ENCODE data around the gene PVALB.

The PVALB gene

DNA sequence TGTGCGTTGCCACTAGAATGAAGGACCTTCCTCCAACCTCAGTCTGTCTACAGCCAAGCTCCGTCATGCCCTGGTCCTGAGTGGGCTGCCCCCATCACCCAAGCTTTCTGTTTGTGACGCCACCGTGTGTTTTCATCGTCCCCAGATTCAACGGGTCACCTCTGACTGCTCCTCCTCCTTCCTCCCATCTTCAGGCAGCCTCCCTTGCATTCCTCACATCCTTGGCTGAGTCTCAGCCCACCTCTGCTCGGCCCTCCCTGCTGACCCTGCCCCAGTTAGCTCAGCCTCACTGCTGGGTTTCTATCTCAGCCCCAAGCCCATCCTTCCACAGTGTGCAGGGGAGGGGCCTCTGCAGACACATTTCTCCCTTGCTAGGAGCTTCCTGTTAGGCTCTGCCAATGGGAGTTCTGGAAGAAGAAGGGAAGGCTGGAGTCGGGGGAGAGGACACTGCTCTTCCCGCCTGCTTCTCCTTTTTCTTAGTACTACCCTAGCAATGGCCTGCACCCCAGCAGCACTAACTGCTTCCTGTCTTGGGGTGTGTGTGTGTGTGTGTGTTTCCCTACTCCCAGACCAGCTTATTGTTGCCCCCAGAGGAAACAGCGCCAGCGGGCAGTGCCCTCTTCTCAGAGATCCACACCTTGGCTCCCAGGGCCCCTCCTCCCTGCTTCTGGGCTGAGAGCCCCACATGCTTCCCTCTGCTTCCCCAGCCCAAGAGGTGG, 46.2 kb downstream of the PVALB start:
- no peak for DNase-seq

DNA sequence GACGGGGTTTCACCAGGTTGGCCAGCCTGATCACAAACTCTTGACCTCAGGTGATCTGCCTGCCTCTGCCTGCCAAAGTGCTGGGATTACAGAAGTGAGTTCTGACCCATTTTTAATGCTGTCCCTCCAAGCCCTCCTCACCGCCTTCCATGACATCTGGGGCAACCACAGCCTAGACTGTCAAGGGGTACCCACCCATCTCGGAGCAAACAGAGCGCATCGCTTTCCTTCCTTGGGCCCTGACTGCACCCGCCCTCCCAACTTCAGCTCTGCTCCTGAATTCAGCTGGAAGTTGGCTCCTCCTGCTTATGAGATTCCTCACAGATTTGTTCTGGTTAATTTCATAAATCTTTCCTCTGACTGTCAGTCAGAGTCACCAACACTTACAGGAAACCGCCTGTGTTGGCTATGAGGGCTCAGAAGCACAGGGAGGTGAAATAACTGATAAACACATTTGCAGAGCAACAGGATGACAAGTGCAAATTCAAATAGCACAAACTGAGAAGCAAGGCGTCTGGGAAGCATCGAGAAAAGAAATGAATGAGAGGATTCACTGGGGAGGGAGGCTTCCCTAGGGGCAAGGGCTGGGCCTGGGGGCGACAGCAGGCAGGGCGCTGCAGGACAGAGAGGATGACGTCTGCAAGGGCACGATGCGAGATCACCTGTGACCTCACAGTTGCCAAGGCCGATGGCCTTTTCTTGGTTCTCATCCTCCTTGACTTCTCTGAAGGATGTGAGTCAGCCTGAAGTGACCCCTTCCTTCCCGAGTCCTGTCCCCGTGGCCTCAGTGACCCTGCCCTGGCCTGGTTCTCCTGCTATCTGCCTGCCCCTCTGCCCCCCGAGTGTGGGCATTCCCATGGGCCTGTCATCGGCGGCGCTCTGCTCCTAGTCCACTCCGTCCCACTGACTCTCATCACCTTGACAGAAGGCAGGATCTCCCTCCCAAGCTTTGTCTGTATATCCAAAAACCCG, 47.0 kb downstream of the PVALB start:
- DNase-seq = no peak

- no peak for DNase-seq
These were observed 48.2 kb downstream of the PVALB start for GRCh38 chr22:36768616-36769015.

DNA sequence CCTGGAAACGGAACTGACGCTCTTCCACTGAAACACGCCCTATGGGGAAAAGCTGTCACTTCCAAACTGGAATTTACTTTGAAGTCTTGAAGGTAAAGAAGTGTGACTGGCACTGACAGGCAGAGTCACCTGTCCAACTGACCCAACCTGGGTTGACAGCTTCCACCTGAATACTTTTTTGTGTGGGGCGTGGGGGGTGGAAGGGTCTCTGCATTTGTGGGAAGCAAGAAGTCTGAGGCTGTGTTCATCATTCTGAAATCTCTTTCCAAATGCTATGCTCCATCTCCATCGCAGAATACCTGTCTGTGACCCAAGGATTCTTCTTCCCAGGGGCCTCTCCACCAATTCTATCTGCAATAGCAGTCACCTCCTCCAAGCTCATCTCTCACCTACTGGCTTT, 48.7 kb downstream of the PVALB start:
- DNase-seq = no peak

- DNase-seq = no peak
These were observed 49.6 kb downstream of the PVALB start for GRCh38 chr22:36767035-36767775.

DNA sequence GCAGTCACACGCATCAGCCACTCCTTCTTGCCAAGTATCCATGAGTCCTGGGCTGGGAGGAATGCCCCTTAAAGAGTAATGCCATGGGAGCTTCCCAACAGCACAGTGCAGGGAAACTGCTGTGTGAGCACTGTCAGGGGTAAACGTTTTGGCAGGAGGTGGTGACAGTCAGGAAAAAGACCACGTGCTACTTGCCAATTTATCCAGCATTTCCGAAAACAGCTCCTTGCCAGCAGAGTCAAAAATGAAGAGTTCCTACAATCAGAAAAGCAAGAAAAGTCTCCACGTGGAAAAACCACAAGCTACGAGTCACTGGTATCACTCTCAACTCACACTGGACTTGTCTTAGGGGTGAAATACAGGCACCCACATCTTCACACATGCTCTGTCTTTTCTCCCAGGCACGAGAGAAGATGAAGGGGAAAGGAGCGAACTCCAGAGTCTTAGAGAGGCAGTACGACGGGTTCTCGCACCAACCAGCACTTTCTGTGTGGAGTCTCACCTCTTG, 50.8 kb downstream of the PVALB start:
- no peak for DNase-seq

DNA sequence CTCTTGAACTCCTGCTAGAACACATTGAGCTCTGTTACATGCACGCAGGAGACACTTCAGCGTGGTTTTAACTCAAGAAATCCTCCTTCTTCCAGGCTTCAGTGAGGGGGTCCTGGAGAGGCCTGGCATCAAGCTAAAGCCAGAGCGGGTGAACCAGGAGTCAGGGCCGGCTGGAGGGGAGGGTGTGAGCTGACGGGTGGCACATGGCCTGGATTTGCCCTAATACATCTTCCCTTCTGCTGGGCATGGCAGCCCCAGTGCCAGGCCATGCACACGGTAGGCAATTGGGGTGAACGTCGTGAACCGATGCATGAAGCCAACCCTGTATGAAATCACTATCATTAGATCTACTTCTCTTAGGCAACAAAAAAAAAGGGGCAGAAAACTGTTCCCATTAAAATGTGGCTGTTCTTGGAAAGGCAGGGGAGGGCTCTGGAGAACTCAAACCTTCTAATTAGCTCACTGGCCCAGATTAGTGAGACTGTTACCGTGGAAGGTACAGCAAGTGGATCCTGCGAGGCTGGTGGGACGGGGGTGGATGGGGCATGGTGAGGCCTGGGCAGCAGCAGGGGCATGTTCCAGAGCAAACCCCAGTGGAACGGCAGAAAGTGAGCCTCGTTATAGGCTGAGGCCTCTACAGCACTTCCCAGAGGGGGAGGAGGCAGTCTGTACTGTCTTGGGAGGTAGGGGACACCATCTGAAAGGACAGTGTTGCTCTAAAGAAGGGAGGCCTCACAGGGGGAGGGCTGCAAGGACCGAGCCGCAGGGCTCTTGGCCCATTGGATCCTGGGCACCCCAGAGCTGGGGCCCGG, 51.5 kb downstream of the PVALB start:
- DNase-seq = no peak

GRCh38 chr22:36764641-36765040, 52.2 kb downstream of the PVALB start:
- no peak for DNase-seq

- DNase-seq = no peak
These were observed 52.8 kb downstream of the PVALB start for GRCh38 chr22:36764060-36764459.

GRCh38 chr22:36763576-36763975, 53.3 kb downstream of the PVALB start:
- DNase-seq = no peak

DNA sequence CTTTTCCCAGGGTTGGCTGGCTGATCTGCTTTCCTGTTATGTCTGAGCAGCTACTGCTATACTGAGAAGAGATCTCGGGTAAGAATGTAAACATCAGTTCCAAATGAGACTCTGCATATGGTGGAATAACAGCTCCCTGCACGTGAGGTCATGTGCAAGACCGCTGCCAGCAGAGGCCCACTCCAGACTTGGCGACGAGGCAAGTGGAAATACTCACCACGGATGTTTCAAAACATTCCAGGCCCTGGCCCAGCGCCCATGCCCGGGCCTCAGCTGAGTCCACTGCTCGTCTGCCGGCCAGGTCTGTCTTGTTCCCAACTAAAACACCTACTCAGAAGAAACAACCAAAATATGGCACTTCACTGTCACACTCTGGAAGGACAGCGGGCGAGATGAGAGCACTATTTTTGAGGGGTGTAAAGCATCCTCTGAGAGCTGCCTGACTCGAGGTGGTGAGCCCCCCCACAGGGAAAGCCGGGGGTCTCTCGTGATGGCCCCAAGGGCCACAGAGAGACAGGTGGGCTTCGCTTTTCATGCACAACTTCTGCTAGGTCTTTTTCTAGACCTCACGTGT, 54.1 kb downstream of the PVALB start:
- no peak for DNase-seq

- no peak for DNase-seq
These were observed 55.1 kb downstream of the PVALB start for GRCh38 chr22:36761553-36762240.

DNA sequence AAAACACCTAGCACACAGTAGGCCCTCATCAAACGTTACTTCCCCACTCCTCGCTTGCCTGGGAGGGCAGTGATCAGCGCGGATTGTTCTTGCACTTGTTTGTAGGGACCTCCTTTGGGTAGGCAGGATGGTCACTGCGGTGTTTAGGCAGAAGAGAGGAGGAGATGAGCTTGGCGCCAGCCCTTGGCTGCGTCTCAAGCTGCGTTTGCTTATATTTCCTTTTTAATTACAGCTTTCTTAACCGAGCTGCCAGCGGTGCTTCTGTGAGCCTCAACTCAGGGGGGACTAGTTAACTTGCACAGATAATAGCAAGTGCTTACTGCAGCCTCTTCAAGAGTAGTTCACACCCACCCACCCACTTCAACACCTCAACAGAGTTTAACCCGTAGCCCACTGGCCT, 56.0 kb downstream of the PVALB start:
- DNase-seq = no peak

GRCh38 chr22:36759481-36760159, 57.2 kb downstream of the PVALB start:
- no peak for DNase-seq

DNA sequence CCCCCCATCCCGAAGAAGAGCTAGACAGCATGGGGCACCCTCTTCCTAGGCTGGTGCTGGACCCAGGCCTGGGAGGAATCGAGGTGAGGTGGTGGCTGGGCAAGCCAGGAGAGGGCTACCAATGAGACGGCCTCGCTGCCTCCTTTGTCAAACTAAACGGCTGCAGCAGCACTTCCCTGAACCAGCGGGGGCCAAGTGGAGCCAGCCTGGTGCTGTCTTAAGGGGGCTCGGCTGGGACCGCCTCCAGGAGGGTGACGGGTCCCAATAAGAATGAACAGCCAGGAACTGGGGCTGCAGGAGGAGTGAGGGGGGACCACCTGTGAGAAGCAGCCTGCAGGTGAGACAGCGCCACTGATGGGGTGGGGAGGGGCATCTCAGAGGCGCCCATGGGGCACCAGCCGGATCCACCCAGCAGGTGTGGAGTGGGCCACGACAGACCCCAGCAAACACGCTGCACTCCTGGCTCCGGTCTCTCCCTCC, 58.0 kb downstream of the PVALB start:
- no peak for DNase-seq

GRCh38 chr22:36757668-36758211, 59.1 kb downstream of the PVALB start:
- peak; percentile 72 for DNase-seq

DNA sequence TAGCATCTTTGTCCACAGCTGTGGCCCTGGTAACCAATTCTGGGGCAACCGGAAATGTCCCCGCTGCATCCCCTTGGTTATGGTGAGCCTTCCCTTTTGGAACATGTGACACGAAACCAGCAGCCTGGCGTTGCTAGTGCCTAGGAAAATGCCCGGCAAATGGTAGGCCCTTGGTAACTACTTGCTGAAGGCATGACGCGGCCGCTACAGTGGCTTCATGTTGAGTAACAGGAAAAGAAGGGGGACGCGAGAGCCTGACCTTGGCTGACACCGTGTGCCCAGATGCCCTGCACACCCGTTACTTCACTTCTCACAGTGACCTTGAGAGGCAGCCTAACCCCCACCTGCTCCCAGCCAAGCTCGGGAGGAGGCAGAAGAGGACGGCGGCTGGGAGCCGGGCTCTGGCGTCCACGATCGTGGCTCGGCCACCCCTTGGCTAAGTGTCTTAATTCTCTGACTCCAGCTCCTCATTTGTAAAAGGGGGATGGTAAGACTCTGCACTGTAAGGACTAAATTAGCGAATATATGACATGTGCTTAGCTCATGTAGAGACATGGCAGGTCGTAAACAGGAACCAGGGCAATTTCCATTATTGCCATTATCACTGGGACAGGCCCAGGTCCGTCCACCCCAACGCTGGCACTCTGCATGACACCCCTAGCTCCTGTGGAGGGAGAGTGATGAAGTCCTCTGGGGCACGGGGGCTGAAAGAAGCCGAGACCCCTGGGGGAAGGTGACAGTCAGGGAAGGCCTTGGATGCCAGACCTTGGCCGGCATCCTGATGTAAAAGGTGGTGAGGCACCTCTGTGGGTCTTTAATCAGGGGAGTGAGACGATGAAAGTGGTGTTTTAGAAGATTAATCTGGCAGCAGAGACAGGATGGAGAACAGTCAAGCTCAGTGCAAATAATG, 59.8 kb downstream of the PVALB start:
- DNase-seq = no peak

DNA sequence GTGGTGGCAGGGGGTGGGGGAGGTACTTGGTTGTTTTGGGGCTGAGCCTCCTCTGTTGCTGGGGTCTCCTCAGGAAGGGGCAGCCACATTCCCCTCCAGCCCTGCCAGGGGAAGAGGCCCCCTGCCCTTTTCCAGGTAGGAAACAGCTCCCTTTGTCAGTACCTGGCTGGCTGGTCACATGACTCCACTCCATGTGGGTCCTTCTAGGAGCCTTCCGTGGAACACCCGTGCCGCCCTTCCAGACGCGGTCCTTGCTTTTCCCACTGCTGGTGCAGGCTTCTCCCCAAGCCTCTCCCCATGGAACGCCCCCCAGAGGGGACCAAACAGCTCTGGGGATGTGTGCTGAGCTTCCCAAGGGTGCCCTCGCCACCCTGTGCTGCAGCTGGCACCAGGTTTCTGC, 60.8 kb downstream of the PVALB start:
- DNase-seq = no peak

DNA sequence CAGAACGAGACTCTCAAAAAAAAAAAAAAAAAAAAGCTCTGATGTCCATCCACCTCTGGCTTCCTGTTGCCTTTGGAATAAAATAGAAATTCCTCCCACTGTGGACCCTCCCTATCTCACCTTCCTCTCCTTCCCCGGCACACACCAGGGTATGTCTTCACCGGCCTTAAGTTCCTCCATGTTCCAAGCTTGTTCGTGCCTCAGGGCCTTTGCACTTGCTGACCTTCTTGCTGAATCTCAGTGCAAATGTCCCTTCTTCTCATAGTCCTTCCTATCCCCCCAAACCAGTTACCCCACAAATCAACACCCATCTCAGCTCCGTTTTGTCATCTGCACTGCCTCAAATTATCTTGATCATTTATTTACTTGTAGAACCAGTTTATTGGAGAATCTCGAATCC, 61.5 kb downstream of the PVALB start:
- DNase-seq = no peak
